Activated T-cell treated with anti-CD3 and anti-CD28 coated beads, Interleukin-2, amount 50 U/mL, for 1 hour (primary cell): ENCODE results near the gene PATE4.
A peak's percentile ranks its signal among the peaks of the same experiment; 100 is the strongest.
"Not testable (repeated sequence)": the region's sequence is repeated elsewhere in the genome, so short reads cannot be mapped to it uniquely, and the experiment has no call there.

ENCODE experiments used
- DNase-seq: peaks from one replicate; pipeline ENCODE4 v3.0.0-alpha.2; 2020

Gene PATE4

DNA sequence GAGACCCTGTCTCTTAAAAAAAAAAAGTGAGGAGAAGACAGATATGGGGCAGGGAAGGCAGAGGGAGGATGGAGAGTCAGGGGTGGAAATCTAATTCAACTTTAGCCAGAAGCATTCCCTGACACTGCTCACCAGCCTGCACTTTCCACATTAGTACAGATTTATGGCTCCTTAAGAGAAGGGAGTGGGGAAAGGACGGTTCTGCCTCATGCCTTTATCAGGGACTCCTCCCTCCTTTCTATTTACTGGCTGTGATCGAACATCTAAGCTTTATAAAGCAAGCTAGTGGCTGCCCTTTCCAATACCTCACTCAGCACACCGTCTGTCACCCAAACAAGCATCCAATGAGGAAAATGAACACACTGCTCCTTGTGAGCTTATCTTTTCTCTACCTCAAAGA is at the start of gene PATE4:
TSS of gene PATE4 (plus strand) at position 301 of the 400 bp plus-strand sequence. CDS start at position 345, 44 bp downstream.
- no peak for DNase-seq

DNA sequence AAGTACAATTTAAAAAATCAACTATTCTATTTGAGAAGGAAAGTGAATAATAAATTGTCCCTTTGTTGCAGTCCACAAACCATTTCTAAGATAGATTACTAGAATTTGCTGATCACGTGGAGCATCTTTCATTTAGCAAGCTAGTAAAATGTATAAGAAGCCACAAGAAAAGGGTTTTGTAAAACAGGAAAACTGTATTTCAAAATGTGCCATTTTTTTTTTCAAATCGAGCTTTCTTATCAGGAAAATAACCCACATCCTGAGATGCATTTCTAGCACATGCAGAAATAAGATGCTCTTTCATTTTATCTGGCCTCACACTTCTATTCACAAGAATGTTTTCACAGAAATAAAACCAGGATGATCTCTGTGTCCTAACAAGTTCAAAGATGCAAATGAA is 48.4 kb upstream of the PATE4 start:
- DNase-seq: no peak

- DNase-seq: no peak
Observed at GRCh38 chr11:125787827-125788226, 45.3 kb upstream of the PATE4 start, which contains the start of gene PATE3. Gene PATE3, plus strand, starts transcription at chr11:125788127. Its CDS starts 25 bp downstream, at chr11:125788152.

GRCh38 chr11:125790825-125791224 is 42.3 kb upstream of the PATE4 start:
- DNase-seq: no peak

- DNase-seq: no peak
Observed at GRCh38 chr11:125797641-125798040, 35.5 kb upstream of the PATE4 start.

DNA sequence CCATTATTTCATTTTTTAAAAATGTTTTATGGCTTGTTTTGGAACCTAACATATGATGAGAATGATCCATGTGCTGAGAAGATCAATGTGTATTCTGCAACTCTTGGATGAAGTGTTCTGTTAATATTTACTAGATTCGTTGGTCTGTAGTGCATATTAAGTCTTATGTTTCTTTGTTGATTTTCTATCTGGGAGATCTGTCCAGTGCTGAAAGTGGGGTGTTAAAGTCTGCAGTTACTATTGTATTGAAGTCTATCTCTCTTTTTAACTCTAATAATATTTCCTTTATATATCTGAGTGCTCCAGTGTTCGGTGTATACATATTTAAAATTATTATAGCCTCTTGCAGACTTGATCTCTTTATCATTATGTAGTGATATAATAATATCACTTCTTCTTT is 33.3 kb upstream of the PATE4 start:
- DNase-seq: no peak

DNA sequence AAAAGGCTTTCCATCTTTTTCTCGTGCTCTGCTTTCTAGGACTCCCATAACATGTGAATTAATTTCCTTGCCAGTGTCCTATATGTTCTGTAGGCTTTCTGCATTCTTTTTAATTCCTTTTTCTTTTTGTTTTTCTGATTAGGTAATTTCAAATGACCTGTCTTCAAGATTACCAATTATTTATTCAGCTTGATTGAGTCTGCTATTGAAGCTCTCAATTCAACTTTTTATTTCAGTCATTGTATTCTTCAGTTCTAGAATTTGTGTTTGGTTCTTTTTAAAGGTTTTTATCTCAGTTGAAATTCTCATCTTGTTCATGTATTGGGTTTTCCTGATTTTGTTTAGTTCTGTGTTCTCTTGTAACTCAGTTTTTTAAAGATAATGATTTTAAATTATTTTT is 30.7 kb upstream of the PATE4 start:
- no peak for DNase-seq

DNA sequence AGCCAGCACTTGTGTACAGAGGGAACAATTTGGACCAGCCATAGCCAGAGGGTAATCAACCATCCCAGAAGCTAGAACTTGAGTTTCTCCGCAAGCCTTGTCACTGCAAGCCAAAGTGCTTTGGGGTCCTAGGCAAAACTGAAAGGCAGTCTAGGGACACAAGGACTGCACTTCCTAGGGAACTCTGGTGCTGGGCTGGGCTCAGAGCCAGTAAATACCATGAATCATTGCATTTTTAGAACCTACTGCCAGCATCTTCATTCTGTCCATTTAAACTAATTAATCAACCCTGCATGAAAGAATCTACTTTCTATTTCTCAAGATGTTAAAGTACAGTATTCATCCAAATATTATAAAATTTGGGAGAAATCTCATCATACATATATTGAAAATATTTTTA is 25.2 kb upstream of the PATE4 start:
- no peak for DNase-seq

GRCh38 chr11:125835748-125836147 is 2.6 kb downstream of the PATE4 start:
- DNase-seq: no peak

- no peak for DNase-seq
Observed at GRCh38 chr11:125842321-125842948, 9.3 kb downstream of the PATE4 start.

DNA sequence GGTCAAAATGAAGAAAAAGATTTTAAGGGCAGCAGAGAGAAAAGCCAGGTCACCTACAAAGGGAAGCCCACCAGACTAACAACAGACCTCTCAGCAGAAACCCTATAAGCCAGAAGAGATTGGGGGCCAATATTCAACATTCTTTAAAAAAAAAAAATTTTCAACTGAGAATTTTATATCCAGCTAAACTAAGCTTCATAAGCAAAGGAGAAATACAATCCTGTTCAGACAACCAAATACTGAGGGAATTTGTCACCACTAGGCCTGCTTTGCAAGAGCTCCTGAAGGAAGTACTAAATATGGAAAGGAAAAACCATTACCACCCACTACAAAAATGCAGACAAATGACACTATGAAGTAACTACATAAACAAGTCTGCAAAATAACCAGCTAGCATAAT is 13.1 kb downstream of the PATE4 start:
- DNase-seq: no peak

GRCh38 chr11:125857670-125858069 is 24.6 kb downstream of the PATE4 start:
- DNase-seq: not testable (repeated sequence)

GRCh38 chr11:125862786-125863185 is 29.7 kb downstream of the PATE4 start:
- DNase-seq: not testable (repeated sequence)

DNA sequence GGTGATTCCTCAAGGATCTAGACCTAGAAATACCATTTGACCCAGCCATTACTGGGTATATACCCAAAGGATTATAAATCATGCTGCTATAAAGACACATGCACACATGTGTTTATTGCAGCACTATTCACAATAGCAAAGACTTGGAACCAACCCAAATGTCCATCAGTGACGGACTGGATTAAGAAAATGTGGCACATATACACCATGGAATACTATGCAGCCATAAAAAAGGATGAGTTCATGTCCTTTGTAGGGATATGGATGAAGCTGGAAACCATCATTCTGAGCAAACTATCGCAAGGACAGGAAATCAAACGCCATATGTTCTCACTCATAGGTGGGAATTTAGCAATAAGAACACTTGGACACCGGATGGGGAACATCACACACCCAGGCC is 32.2 kb downstream of the PATE4 start:
- not testable (repeated sequence) for DNase-seq

GRCh38 chr11:125869521-125869920 is 36.4 kb downstream of the PATE4 start:
- DNase-seq: no peak

GRCh38 chr11:125871391-125872137 is 38.4 kb downstream of the PATE4 start:
- peak; percentile 23 for DNase-seq

GRCh38 chr11:125872138-125872491 is 39.0 kb downstream of the PATE4 start:
- DNase-seq: no peak

- no peak for DNase-seq
Observed at GRCh38 chr11:125873881-125874555, 40.9 kb downstream of the PATE4 start.

GRCh38 chr11:125874556-125875124 is 41.5 kb downstream of the PATE4 start:
- peak; percentile 28 for DNase-seq

GRCh38 chr11:125881291-125881690 is 48.2 kb downstream of the PATE4 start:
- DNase-seq: no peak

DNA sequence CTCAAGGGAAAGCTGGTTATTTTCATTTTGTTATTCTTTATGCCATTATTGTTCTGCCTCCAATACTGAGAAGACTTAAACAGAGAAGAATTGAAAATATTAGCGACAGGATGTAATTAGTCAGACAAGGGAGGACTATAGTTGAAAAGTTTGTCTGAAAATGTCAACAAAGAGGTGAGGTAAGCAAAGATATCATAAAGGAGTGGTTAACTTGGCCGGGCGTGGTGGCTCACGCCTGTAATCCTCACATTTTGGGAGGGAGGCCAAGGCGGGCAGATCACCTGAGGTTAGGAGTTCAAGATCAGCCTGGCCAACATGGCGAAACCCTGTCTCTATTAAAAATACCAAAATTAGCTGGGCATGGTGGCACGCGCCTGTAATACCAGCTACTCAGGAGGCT is 50.3 kb downstream of the PATE4 start:
- no peak for DNase-seq

- DNase-seq: no peak
Observed at GRCh38 chr11:125886997-125887372, 53.9 kb downstream of the PATE4 start.
